ENCODE data around the gene MAT1A.

The MAT1A gene

GRCh38 chr10:80278480-80278879 is 11.0 kb downstream of the MAT1A start:
- H3K4me2 ChIP-seq, result no peak overlapping the region
- no peaks in the 10 kb centered on the region; a peak in 1 of 22 replicates for H4K20me1 ChIP-seq
- peaks cover 0 to 22% (median 19%) of the 10 kb centered on the region in 10 experiments; a peak in 13 of 20 replicates for H3K4me1 ChIP-seq
- H3K27me3 ChIP-seq, result no peaks in the 10 kb centered on the region
- no peaks in the 10 kb centered on the region for H3K36me3 ChIP-seq
- H3K9me3 ChIP-seq (replicated peaks in 1 of 11), result no peaks in the 10 kb centered on the region
- H3K9ac ChIP-seq, result no peak overlapping the region
- H3K4me3 ChIP-seq, result no peak overlapping the region
- no peak for TF ChIP-seq Cebpa-rat (IDR thresholded peaks at IDR 0.05)
- no peak overlapping the region for H3K27ac ChIP-seq

- Histone ChIP-seq H3K4me2 (no peak overlapping the region), H3K36me3 (no peaks in the 10 kb centered on the region), H4K20me1 (no peaks in the 10 kb centered on the region; a peak in 1 of 22 replicates), H3K27ac (no peak overlapping the region), H3K27me3 (no peaks in the 10 kb centered on the region), H3K4me3 (no peak overlapping the region), H3K9ac (no peak overlapping the region), H3K4me1 (peaks cover 0 to 21% (median 19%) of the 10 kb centered on the region in 10 experiments; a peak in 14 of 20 replicates), H3K9me3 (replicated peaks in 1 of 11) (no peaks in the 10 kb centered on the region)
- no peak for TF ChIP-seq Cebpa-rat (IDR thresholded peaks at IDR 0.05)
Observed at GRCh38 chr10:80277567-80278250, 11.7 kb downstream of the MAT1A start.

- no peak overlapping the region for H3K9ac ChIP-seq
- H3K36me3 ChIP-seq, result no peaks in the 10 kb centered on the region
- H4K20me1 ChIP-seq, result no peaks in the 10 kb centered on the region; a peak in 1 of 22 replicates
- no peaks in the 10 kb centered on the region for H3K9me3 ChIP-seq (replicated peaks in 1 of 11)
- no peak for TF ChIP-seq Cebpa-rat (IDR thresholded peaks at IDR 0.05)
- H3K4me1 ChIP-seq, result peaks cover 0 to 21% (median 18%) of the 10 kb centered on the region in 10 experiments; a peak in 15 of 20 replicates
- no peak overlapping the region for H3K4me2 ChIP-seq
- no peaks in the 10 kb centered on the region for H3K27me3 ChIP-seq
- H3K4me3 ChIP-seq, result no peak overlapping the region
- H3K27ac ChIP-seq, result no peak overlapping the region
Observed at GRCh38 chr10:80277016-80277415, 12.4 kb downstream of the MAT1A start.

GRCh38 chr10:80276335-80276734 is 13.1 kb downstream of the MAT1A start:
- H3K27me3 ChIP-seq, result no peaks in the 10 kb centered on the region
- no peak overlapping the region for H3K9ac ChIP-seq
- no peak overlapping the region for H3K4me2 ChIP-seq
- H3K4me1 ChIP-seq, result peaks cover 0 to 21% (median 18%) of the 10 kb centered on the region in 10 experiments; a peak in 16 of 20 replicates
- no peaks in the 10 kb centered on the region; a peak in 1 of 22 replicates for H4K20me1 ChIP-seq
- no peaks in the 10 kb centered on the region for H3K36me3 ChIP-seq
- no peaks in the 10 kb centered on the region for H3K9me3 ChIP-seq (replicated peaks in 1 of 11)
- no peak for TF ChIP-seq Cebpa-rat (IDR thresholded peaks at IDR 0.05)
- no peak overlapping the region for H3K4me3 ChIP-seq
- no peak overlapping the region for H3K27ac ChIP-seq

- no peaks in the 10 kb centered on the region; a peak in 1 of 22 replicates for H4K20me1 ChIP-seq
- no peaks in the 10 kb centered on the region for H3K27me3 ChIP-seq
- no peak overlapping the region for H3K9ac ChIP-seq
- peaks cover 0 to 20% (median 17%) of the 10 kb centered on the region in 10 experiments; a peak in 15 of 20 replicates for H3K4me1 ChIP-seq
- TF ChIP-seq Cebpa-rat (IDR thresholded peaks at IDR 0.05), result no peak
- H3K27ac ChIP-seq, result no peak overlapping the region
- H3K4me2 ChIP-seq, result no peak overlapping the region
- H3K9me3 ChIP-seq (replicated peaks in 1 of 11), result no peaks in the 10 kb centered on the region; a peak in 1 of 22 replicates
- H3K4me3 ChIP-seq, result no peak overlapping the region
- no peaks in the 10 kb centered on the region for H3K36me3 ChIP-seq
Observed at GRCh38 chr10:80275756-80276155, 13.7 kb downstream of the MAT1A start.

GRCh38 chr10:80275135-80275498 is 14.3 kb downstream of the MAT1A start:
- Histone ChIP-seq H3K9me3 (replicated peaks in 1 of 11) (no peaks in the 10 kb centered on the region; a peak in 1 of 22 replicates), H3K27me3 (no peaks in the 10 kb centered on the region), H3K36me3 (no peaks in the 10 kb centered on the region), H3K9ac (no peak overlapping the region), H3K27ac (no peak overlapping the region), H4K20me1 (no peaks in the 10 kb centered on the region; a peak in 1 of 22 replicates), H3K4me1 (peaks cover 0 to 20% (median 16%) of the 10 kb centered on the region in 10 experiments; a peak in 15 of 20 replicates), H3K4me2 (no peak overlapping the region), H3K4me3 (no peak overlapping the region)
- TF ChIP-seq Cebpa-rat (IDR thresholded peaks at IDR 0.05), result no peak

- Histone ChIP-seq H3K9ac (no peak overlapping the region), H3K9me3 (replicated peaks in 1 of 11) (no peaks in the 10 kb centered on the region; a peak in 1 of 22 replicates), H3K27me3 (no peaks in the 10 kb centered on the region), H3K4me3 (no peak overlapping the region), H3K36me3 (no peaks in the 10 kb centered on the region), H3K4me1 (peaks cover 0 to 20% (median 16%) of the 10 kb centered on the region in 10 experiments; a peak in 15 of 20 replicates), H3K27ac (no peak overlapping the region), H4K20me1 (no peaks in the 10 kb centered on the region; a peak in 1 of 22 replicates), H3K4me2 (no peak overlapping the region)
- no peak for TF ChIP-seq Cebpa-rat (IDR thresholded peaks at IDR 0.05)
Observed at GRCh38 chr10:80274396-80275134, 14.9 kb downstream of the MAT1A start.

DNA sequence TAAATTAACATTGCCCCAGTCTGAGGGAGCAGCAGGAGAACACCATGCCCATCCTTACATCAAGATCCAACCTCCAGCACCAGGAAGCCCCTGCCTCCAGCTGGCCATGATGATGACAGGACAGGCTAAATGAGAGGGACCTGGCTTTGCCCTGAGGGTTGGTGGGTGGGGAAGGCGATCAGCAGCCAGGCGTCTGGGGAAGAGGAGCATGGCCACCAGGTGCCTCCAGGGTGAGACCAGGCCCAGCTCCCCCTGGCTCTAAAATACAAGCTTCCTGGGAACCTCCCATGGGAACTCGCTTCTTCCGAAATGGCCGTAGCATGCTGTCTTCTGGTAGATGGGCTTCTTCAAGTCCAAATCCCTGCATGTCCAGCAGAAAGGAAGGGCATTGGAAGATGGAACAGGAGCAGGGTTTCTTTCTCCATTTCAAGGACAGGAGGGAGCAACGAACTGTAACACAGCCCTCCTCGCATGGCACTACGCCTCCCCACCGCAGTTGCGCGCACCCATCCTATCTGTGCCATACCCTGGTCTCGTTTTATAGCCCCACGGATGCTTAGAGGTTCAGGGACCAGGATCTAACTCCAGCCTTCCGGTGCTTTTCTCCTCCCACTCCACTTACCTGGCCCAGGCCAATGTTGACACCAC is 15.8 kb downstream of the MAT1A start:
- peaks cover 0 to 20% (median 16%) of the 10 kb centered on the region in 10 experiments; a peak in 15 of 20 replicates for H3K4me1 ChIP-seq
- no peak for TF ChIP-seq Cebpa-rat (IDR thresholded peaks at IDR 0.05)
- no peak overlapping the region for H3K9ac ChIP-seq
- H3K4me3 ChIP-seq, result no peak overlapping the region
- H3K4me2 ChIP-seq, result no peak overlapping the region
- no peaks in the 10 kb centered on the region; a peak in 1 of 22 replicates for H3K9me3 ChIP-seq (replicated peaks in 1 of 11)
- H3K27ac ChIP-seq, result no peak overlapping the region
- H4K20me1 ChIP-seq, result no peaks in the 10 kb centered on the region; a peak in 1 of 22 replicates
- no peaks in the 10 kb centered on the region for H3K27me3 ChIP-seq
- no peaks in the 10 kb centered on the region for H3K36me3 ChIP-seq
